ENCODE measurements around the gene MATN1.
A peak's percentile ranks its signal among the peaks of the same experiment; 100 is the strongest.

MATN1 gene

DNA sequence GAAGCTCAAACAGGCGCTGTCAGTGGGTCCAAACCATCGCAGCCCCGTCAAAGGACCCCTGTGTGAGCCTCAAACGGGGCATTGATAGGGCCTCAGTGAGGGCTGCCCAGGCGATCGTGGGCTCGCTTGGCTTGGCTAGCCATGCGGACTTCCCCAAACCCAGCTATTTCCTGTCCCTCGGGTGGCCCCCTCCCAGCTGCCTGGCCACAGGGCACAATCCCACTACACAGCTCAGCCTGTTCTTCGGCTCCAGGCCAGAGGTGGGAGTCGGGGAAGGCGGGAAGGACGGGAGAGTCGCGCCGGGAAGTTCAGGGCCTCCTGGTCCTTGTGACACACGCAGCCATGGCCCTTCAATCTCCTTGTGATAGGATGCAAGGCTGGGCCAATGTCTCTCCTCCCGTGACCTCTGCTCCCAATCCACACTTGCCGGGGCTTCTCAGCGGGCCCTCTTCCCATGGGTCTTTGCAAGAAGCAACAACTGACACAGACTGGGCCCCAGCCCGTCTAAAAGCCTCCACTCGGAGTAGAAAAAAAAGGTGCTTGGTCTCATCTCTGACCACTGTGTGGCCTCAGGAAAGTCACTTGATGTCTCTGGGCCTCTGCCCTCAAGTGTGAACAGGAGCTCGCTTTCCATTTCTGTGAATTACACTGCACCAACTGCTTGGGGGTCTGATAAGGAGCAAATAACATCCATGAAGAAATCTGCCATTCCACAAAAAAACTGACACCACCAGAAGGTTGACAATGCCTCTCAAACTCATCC is 7.1 kb upstream of the MATN1 start:
- no peak for DNase-seq

DNA sequence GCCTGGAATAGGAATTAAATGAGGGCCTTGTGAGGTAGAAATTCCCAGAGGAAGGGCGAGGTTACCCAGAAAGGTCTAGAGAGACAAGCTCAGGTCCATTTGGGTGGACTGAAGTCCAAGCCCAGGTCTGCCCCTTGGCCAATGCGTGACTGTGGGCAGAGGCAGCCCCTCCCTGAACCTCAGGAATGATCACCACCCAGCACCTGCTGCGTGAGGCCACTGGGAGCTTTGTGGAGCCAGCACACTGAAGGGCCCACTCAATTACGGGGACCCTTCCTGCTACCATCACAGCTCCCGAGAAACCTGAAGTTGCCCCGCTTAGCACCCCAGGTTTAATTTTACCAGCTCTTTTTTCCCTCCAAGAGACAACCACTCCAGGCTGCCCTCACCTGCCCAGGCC is 6.5 kb upstream of the MATN1 start:
- DNase-seq = no peak

DNA sequence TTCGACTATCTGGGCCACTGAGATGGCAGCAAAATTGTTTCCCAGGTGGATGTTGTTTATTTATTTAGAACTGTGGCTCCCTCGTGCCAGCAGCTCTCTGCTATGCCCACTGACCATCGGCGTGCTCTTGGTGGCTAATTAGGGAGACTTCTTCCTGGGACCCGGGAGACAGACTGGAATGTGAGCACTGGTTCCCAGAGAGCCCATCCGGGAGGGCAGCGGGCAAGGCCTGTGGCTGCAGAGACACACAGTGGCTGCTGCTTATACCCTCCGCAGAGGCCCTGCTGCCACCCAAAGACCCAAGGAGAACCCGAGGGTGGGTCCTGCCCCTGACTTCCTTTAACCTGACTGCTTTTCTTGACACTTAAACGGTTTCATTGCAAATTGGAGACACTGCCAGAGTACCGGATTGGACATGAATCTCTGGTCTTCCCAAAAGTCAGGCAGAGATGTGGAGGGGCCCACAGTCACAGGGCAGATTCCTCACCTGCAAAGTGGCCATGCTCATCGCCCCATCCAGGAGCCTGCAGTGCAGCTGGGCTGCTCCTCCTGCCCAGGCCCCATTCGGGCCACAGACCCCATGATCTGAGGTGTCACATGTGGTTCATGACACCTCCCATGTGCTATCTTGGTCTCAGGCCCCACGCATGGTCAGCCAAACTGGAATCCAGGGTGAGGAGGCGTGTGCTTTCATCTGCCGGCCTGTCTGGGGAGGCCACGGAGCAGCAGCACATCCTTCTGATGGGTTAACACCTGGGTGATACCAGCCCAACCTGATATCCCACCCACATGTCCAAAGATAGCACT is 5.7 kb upstream of the MATN1 start:
- no peak for DNase-seq

DNA sequence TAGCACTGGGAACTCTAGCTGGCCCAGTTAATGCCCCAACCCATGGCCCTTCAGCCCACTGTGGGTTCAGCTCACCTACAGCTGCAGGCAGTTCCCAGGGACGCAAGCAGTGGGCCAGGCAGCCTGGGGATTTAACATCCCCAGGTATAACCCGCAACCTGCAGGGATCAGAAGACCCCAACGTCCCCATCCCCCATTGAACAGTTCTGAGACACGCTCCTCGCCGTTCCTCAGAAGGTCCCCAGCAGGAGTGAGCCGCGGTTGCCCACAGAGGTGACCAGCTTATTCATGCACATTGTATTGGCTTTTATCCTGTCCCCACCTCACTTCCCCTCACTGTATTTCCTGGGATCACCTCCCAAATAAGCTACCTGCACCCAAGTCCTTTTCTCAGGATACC is 5.0 kb upstream of the MATN1 start:
- no peak for DNase-seq

GRCh38 chr1:30727824-30728223 is 4.4 kb upstream of the MATN1 start:
- no peak for DNase-seq

- DNase-seq = no peak
These were observed 3.6 kb upstream of the MATN1 start for GRCh38 chr1:30726773-30727684.

DNA sequence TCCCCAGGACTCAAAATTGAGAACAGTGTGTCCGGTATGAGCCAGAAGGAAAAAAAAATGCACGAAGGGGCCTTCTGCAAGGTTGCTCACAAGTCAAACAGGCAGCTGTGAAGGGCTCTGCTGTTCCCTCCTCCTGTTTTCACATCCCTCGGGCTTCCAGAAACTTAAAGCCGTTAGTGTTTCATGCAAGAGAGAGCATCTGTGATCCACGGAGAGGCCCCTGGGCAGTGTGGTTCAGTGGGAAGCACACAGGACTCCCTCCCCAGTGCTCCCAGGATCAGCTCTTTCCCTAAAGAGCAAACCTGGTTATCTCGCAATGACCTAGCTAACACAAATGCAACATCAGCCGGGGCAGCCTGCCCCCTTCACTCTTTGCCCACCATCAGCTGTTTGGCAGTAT is 2.9 kb upstream of the MATN1 start:
- DNase-seq = no peak

DNA sequence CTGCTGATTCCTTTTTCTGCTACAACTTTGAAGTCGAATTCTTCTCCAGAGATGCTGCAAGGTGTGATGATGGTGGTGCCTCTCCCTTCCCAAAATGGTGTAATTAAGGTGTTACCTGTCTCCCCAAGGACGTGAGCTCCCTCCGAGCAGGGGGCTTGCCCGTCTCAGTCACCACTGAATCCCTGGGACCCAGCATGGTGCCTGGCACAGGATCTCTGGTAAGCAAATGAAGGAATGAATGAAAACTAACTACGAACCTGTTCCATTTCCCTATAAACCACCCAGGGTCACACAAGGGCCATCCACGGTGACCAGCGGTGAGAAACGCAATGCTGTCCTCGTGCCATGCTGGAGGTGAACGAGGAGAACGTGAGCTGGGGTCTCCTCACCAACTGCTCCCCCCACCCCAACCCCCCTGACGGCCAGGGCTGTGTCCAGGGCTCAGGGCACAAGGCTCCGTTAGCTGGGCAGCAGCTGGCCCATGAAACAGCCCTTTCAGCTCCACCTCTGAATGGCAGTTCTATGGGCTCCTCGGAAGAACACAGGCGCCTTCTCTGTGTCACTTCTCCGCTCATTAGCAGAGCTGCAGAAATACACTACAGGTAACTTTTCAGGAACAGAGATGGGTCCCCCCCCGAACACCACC is 2.2 kb upstream of the MATN1 start:
- no peak for DNase-seq

DNA sequence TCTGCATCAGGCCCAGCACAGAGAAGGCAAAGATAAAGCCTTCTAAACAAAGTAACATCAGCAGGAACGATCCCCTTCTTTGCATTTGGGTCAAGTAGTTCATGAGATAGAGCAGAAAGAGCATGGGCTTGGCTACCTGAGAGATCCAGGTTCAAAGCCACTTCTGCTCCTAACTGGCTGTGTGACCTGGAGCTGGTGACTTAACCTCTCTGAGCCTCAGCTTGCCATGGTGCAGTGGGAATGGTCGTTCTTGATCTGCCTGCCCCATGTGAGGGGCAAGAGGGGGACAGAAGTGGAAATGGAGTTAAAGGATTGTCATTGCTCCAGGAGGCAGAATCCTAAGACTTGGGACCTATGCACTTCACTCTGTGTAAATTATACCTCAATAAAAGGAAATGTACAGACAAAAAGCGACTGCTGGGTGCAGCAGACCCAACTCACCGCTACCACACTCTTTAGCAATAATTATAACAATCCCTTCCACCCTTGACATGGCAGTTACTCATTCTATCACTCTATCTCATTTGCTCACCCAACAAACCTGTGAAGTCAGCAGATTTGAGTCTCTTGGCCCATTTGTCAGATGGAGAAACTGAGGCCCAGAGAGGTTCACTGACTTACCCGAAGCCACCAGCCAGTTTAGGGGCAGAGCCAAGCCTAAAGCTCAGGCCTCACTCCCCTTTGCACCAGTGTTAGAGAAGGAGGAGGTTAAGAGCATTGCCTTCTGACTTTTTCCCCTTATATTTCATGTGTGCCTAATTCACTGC is 1.5 kb upstream of the MATN1 start:
- no peak for DNase-seq

- DNase-seq = no peak
These were observed 790 bp upstream of the MATN1 start for GRCh38 chr1:30724175-30724574.

GRCh38 chr1:30721812-30722537 is 1.4 kb downstream of the MATN1 start:
- no peak for DNase-seq

DNA sequence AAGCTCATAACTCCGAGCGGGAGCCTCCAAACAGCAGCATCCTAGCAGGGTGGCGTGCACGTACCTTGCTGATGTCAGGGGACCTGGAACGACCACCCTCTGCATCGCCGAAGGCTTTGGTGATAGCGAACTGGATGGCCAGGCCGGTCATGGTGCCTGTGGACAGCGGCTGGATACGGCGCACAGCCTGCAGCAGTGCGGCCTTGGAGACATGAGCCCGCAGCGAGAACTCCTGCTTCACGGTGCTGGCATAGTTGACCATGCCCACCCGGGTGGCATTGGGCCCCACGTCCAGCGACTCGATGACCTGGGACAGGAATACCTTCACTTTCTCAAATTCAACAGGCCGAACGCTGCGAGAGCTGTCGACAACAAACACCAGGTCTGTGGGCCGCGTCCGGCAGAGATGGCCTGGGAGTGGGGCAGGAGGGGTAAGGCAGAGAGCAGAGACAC is 2.0 kb downstream of the MATN1 start:
- DNase-seq = no peak

DNA sequence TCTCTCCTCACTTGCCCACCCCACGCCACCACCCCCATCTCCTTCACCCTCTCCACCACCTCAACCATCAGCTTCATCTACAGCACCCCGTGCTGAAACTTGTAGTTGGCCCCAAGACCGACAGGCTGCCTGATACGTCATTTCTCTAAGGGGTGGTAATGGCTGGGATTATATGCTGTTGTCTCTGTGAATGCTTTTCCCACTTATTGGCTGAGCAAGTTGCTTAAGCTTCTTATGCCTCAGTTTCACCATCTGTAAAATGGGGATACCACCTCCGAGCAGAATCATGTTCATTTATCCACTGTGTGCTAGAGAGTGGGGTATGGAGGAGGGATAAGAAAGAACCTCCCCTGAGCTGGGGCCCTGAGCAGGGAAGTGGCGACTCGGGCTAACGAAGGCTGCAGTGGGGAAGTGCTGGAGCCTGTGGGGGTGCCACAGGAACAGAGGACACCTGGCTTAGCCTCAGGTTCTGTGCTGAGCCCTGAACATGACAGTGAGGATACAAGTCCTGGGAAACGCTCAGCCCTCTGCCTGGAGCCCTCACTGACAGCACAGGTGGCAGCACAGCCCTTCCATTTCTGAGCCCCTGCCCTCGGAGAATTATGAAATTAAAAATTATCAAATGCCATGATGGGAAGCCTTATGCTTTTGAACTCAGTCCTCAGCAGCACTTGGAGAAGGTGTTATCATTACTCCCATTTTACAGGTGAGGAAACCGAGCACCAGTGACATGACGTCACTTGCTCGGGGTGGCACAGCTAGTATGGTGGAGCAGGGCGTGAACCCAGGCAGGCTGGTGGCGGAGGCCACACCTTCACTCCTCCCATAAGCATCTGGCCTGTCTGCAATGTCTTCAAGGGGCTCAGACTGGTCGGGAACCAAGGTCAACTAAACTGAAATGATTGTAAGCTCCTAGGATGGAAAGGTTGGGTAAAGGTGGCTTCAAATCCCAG is 2.8 kb downstream of the MATN1 start:
- no peak for DNase-seq

GRCh38 chr1:30719406-30720270 is 3.7 kb downstream of the MATN1 start:
- peak; percentile 29 to 40 for DNase-seq

DNA sequence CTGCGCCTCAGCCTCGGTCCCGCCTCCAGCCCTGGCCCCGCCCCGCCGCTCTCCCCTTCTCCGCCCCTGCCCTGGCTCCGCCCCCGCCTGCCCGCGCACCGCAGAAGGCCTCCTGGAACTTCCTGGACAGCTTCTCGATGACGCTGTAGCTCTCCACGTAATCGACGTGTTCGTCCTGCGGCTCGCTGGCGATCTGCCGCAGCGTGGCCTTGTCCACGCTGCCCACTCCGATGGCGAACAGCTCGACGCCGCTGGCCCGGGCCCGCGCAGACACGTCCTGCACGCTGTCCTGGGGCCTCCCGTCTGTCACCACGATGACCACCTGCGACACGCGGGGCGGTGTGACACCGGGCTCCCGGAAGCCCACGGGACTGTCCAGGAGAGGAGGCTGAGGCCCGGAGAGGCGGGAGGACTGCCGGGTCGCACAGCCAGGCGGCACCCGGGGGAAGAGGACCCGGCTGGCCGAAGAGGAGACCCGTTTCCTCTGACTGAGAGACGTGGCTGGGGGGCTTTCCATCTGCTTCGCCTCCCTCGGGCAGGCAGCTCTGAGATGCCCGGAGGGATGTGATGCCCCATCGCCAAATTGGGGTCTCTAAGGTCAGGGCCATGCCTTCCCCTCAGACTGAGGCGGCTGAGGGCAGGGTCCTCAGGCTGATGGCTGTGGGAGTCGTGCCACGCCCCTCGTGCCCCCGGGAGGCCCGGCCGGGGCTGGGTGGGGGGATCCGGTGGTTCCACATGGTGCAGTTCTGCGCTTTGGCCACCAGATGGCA is 4.6 kb downstream of the MATN1 start:
- peak; percentile 93 to 95 for DNase-seq

- DNase-seq = peak; percentile 93 to 95
These were observed 5.2 kb downstream of the MATN1 start for GRCh38 chr1:30718091-30718635.

DNA sequence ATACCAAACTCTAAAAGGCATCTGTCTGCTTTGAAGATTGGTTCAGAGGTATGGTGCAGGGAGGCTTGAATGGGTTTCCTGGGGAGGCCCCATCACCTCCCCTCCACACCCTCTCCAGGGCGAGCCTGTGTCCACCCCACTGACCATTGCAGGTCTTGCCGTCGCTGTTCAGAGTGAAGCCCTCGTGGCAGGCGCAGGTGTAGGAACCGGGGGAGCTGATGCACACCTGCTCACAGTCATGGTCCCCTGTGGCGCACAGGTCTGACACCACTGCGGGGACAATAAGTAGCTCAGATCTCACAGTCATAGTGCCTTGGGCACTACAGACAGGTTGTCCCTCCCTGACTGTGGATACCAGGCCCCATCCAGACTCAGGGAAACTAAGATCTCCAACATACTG is 6.7 kb downstream of the MATN1 start:
- DNase-seq = no peak

DNA sequence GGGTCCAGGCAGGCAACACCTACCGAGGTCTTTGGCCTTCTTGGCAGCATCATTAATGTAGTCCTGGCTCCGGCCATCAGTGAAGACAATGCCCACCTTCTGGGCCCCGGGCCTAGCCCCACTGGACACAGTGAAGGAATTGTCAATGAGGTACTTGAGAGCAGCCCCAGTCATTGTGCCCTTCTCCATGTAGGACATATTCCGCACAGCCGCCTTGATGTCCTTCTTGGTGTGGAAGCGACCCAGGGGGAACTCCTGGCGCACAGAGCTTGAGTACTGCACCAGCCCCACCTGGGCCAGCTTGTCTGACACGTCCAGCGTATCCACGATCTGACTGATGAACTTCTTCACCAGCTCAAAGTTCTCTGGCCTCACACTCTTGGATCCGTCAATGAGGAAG is 7.5 kb downstream of the MATN1 start:
- DNase-seq = no peak
